LHCN-M2 (cell line): Measurements from ENCODE around the gene MRPL14. TPM values are rescaled to one million over a fixed set of nuclear protein-coding genes. Genes with fewer than 3 reads are reported as not detected.

ENCODE experiments used
- DNase-seq: peaks from one replicate; pipeline ENCODE4 v3.0.0-alpha.2; 2012; ENCODE audit warnings: low read depth
- polyA plus RNA-seq: library from polyadenylated mRNA; unstranded; fragments of >200 nt; gene quantifications from one replicate; pipeline ENCODE4 v1.2.1, GENCODE V29; 2012; ENCODE audit warnings: missing spikeins
- total RNA-seq: library from RNA; depleted of rRNA; stranded (reverse); fragments of >200 nt; gene quantifications from 2 replicates; pipeline ENCODE4 v1.2.3, GENCODE V29; 2014; rRNA removed

MRPL14 gene
- total RNA-seq, result 72.9 and 73.9 TPM in 2 replicates
- polyA plus RNA-seq, result 110 TPM

DNA sequence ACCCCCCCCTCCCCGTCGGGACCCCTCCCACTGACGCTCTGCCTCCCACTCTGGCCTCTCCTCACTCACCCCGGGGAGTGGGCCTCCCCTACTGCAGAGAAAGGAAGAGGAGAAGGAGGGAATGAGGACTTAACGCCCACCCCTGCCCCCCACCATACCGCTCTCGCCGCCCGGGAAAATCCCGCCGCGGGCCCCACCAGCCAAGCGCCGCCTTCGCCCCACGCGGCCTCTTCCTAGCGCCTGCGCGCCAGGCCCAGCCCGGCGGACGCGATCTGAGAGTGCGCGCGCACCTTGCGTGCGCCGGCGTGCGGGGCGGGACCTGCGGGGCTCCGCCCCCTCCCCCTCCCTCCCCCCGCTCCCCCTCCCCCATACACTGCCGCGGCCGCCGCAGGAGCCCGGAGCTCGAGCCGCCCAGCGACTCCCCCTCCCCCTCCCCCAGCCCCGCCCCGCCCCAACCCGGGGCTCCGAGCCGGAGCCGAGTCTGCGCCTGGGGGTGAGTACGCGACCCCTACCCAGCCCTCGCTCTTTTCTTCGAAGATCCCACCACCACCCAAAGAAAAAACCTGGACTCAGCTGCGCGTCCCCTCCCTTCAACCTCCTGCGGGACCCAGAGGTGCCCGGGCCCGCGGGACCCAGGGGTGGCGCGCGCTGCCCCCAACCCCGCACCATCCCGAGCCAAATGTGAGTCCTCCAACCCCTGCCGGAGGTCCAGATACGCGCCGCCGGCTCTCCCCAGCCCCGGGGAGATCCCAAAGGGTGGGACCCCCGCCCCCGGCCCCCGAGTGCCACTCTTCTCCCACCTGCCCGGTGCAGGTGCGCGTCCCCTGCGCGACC lies at the start of gene MRPL14, which contains the start of gene TMEM63B:
TSS of gene MRPL14 (minus strand) at position 267 of the 834 bp plus-strand sequence. CDS start 10,841 bp downstream, outside the sequence.
TSS of gene TMEM63B (plus strand) at position 369 of the 834 bp plus-strand sequence. CDS start 7,031 bp downstream, outside the sequence.
- DNase-seq, result peak; percentile 84

DNA sequence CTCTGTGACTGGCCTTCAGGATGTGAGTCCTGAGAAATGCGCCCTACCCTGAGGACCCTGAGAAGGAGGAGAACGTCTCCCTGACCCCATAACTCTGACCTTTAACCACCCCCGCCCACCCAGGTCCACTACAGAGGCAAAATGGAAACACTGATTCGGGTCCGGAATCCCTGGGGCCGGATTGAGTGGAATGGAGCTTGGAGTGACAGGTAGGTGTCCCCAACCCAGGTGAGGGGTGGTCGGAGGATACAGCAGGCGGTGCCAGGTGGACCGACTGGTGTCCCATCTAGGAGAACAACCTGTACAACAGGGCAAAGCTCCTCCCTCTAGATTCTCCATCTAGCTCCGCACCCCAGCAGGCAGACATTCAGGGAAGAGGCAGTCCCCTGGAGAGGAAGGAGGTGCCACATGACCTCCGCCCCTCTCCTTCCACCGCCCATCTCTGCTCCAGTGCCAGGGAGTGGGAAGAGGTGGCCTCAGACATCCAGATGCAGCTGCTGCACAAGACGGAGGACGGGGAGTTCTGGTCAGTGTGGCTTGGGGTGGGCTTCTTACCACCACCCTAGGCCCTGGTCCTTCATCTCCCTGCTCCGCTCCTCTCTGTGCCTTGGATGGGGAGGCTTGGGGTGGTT lies 49.0 kb upstream of the MRPL14 start:
- DNase-seq, result no peak

DNA sequence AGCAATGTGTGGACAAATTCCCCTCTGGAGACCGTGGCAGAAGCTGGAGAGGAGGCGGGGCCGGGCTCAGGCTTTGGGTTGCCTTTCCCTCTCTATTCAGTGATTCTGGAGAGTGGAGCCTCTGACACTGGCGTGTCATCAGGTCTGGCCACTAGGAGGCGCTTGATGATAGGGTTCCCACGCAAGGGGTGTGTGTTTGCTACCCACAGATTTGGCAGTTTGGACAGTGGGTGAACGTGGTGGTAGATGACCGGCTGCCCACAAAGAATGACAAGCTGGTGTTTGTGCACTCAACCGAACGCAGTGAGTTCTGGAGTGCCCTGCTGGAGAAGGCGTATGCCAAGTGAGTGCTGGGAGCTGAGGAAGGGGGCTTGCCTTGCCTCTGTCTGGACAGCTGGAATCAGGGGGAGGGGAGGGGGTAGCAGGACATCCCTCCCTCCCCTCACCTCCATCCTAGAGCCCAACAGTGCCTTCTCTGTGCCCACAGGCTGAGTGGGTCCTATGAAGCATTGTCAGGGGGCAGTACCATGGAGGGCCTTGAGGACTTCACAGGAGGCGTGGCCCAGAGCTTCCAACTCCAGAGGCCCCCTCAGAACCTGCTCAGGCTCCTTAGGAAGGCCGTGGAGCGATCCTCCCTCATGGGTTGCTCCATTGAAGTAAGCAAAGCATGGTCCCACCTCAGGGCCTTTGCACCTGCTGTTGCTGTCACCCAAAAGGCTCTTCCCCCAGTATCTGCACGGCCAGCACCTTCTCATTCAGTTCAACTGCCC lies 45.7 kb upstream of the MRPL14 start:
- peak; percentile 84 for DNase-seq

DNA sequence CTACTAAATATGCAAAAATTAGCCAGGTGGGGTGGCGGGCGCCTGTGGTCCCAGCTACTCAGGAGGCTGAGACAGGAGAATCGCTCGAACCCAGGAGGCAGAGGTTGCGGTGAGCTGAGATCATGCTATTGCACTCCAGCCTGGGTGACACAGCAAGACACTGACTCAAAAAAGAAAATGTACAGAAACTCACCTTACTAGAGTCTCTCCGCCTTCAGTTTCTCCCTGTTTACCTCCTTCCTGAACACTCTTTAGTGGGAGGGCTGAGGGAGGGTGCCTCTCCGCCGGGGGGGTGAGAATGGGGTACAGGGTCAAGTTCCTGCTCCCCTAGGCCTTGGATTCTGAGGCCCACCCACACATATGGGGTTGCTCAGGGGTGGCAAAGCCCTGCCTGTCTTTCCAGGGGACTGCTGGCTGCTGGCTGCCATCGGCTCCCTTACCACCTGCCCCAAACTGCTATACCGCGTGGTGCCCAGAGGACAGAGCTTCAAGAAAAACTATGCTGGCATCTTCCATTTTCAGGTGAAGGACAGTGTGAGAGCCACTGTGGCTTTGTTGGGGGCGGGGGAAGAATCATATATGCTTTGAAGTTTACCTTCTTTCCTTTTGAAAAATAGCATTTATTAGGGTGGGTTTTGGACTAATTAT lies 44.8 kb upstream of the MRPL14 start:
- DNase-seq, result no peak

DNA sequence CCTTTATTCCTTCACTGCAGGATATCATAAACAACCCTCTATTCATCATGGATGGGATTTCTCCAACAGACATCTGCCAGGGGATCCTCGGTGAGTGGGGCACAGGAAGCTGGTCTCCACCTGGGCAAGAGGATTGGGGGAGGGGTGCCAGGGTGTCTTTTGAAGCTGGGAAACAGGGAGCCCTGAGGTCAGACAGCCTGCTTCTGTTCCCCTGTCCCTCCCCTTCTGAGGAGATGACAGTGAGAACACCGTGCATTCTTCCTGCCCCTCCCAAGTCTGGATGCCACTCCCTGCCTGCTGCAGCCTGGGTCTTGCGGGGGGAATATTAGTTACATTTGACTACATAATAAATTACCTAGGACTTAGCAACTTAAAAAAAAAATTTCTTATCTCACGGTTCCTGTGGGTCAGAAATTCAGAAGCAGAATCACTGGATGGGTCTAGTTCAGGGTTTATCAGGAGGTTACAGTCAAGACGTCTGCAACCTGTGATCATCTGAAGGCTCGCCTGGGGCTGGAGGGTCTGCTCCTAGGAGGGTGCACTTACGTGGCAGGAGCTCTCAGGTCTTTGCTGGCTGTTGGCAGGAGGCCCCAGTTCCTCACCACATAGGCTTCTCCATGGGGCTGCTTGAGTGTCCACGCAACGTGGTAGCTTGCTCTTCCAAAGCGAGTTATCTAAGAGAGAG lies 42.8 kb upstream of the MRPL14 start:
- DNase-seq, result no peak

DNA sequence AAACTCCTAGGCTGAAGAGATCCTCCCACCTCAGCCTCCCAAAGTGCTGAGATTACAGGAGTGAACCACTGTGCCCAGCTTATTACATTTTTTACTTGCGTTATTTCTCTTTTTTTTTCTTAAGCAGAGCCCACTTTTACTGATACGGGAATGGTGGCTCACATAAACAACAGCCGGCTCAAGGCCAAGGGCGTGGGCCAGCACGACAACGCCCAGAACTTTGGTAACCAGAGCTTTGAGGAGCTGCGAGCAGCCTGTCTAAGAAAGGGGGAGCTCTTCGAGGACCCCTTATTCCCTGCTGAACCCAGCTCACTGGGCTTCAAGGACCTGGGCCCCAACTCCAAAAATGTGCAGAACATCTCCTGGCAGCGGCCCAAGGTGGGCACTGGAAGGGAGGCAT lies 41.9 kb upstream of the MRPL14 start:
- no peak for DNase-seq

DNA sequence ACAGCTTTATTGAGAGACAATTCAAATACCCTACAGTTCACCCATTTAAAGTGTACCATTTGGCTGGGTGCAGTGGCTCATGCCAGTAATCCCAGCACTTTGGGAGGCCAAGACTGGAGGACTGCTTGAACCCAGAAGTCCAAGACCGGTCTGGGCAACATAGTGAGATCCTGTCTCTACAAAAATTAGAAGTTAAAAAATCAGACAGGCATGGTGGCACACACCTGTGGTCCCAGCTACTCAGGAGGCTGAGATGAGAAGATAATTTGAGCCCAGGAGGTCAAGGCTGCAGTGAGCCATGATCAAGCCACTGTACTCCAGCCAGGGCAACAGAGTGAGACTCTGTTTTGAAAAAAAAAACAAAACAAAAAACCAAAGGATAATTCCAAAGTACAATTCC lies 40.3 kb upstream of the MRPL14 start:
- DNase-seq, result no peak

DNA sequence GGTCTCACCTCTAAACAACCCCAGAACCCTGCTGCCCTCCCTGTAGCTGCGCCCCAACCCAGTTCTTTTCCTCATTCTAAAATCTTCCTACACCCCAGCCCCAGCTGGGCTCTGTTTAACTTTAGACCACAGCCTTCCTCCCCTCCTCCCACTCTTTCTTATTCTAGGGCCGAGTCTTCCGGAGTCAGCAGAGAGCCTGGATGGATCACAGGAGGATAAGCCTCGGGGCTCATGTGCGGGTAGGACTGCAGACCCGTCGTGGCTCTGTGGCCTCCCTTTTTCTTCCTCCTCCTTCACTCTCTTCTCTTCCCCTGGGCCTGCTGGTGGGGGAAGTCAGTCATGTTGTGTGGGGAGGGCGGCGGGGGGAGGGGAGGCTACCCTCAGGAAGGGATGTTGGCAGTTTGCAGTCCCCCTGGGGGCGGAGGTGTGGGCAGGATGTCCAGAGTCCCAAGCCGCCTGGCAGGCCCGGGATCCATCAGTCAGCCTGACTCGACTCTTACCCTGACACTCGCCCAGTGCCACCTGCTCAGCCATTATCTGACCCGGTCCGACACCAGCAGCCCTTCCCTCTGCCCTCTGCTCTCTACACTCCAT lies 39.4 kb upstream of the MRPL14 start:
- no peak for DNase-seq

DNA sequence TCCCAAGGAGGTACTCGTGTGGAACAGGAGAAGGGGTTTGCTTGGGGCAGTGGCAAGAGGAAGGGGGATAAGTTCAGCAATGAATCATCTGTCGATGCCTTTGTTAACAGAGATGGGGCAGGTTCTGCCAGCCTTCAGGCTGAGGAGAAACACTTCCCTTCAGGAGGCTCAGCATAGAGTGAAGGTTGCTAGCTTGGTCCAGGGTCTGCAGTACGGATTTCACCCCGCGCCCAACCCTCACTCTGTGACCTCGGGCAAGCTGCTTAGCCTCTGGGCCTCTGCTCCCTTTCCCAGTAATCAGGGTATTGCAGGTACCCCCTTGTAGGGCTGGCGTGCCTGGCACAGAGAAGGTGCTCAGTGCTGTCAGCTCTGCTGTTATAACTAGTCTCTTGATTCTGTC lies 38.9 kb upstream of the MRPL14 start:
- DNase-seq, result no peak

DNA sequence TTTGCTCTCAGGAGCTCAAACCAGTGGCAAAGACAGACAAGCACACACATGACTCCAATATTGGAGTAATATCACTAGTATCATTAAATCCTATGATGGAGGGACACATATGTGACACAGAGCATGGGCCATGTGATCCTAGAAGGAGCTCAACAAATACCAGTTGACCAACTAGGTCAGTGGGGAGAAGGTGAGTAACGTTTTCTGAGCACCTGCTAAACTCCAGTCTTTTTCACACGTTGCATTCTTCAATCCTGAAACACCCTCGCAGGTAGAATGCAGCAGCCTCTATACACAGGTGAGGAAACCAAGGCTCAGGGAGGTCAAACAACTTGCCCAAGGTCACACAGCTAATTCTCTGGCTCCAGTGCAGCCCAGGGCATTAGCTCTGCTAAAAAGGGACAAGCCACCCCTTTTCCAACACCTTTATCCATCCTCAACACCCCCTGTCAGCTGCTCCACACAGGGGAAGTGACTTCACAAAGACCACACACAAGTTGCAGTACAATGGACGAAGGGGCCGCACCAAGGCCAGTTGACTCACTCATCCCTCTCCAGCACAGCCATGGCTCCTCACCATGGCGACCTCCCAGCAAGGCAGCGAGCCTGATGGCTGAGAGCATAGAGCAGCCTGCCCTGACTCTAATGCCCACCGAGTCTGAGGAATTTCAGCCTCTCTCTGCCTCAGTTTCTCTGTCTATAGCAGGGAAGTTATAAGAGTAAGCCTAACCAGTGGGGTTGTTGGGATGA lies 35.8 kb upstream of the MRPL14 start:
- no peak for DNase-seq

DNA sequence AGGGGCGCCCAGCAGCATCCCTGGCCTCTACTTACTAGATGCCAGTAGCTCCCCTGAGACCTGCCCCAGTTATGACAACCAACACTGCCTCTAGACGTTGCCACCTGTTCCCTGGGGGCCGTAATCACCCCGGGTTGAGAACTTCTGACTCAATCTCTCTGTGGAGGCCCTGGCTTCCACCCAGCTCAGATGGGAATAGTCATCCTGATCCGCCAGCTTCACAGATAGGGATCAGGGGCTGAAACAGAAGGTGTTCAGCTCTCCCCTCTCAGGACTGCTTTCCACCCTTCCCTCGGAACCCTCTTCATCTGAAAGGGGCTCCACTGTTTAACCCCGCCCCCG lies 34.7 kb upstream of the MRPL14 start:
- peak; percentile 78 for DNase-seq

DNA sequence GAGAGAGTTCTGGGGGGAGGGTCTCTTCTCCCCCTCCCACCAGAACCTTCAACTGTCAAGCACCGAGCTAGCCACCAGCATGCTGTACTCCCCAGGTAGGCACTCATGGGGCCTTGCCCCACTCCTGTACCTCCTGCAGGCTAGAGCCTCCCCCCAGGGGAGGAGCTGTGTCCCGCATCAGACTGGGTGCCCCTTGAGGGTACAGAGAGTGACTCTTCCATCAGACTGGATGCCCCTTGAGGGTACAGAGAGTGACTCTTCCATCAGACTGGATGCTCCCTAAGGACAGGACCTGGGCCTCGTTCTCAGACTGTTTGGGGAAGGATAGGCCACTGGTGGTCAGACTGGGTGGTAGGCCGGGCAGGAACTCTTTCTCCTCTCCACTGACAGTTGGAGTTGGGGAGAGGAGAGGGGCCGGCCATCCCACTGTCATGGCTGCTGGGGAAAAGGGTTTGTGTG lies 31.5 kb upstream of the MRPL14 start, which contains the start of gene CAPN11:
TSS of gene CAPN11 (plus strand) at position 51 of the 459 bp plus-strand sequence. CDS start at position 80, 29 bp downstream.
- DNase-seq, result no peak

DNA sequence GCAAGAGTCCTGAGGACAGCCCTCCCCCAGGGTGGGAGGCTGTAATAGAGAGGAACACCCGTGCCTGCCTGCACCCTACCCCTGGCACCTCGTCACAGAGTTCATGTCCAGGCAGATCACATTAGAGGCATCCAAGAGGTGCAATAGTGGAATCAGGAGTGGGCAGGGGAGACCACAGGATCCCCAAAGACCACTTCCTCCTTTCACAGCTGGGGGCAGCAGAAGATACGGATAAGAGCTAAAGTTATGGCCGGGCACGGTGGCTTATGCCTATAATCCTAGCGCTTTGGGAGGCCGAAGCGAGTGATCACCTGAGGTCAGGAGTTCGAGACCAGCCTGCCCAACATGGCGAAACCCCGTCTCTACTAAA lies 29.9 kb upstream of the MRPL14 start:
- no peak for DNase-seq

DNA sequence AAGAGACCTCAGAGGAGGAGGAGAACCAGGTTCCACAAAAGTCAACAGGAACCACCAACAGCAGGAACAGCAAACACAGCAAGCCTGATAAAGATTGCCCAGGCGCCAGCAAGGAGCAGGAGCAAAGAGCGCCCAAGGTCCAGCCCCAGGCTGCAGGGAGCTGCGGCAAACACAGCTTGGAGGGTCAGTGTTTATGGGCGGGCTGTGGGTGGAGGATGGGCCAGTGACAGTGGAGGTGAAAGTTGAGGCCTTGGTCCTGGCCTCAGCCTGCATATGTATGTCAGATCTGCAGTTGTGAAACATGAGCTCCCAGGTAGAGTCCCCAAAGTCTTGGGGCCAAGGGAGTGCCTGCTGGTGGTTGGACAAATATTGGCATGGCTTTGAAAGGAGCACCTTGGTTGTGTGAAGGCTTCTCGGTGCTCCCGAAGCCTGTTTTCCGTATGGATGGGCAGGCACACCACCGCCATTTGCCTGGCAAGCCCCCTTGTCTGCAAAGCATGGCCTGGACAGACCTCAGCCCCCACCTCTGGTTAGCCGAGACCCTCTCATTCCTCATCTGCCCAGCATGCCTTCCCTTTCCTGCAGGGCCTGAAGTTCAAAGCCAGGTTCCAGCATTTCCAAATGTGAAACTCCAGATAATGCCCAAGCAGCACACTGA lies 29.4 kb upstream of the MRPL14 start:
- DNase-seq, result no peak

DNA sequence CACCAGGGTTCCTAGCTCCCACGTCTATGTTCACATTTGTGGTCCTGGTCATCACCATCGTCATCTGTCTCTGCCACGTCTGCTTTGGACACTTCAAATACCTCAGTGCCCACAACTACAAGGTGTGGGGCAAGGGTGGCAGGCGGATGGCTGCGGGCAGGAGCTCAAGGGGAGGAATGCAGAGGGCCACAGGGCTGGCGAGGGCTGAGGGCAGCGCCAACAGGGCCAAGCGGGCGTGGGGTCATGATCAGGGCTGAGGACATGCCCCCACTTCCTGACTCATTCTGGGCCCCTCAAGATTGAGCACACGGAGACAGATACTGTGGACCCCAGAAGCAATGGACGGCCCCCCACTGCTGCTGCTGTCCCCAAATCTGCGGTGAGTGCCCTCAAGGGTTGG lies 26.8 kb upstream of the MRPL14 start:
- DNase-seq, result no peak

DNA sequence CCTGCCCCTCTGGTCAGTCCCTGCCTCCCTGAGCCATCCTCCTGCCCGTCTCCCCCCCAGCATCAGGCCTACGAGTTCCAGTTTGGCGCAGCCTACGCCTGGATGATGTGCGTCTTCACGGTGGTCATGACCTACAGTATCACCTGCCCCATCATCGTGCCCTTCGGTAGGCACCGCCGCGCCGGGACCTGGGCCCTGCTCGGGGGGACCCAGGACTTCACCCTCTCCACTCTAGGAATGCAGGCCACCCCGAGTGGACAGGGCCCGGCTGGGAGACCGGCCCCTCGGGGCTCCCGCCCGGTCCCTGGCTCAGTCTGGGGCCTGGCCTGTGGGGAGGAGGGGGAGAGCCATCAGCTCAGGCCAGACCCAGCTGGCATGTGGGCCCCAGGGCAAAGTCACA lies 25.3 kb upstream of the MRPL14 start:
- no peak for DNase-seq

DNA sequence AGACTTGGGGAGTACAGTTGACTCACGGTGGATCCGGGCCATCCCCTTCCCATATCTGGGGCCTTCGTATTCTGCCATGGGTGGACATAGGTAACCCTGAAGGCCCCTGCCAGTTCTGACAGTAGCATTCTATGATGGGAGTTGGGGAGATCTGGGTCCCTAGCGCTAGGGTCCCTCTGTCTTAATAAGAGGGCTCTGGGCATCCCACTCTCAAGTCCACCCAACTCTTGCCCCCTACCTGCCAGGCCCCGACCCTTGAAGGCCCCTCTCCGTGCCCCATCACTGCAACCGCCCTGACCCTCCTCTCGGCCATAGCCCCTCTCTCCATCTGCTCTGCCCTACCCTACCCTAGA lies 24.8 kb upstream of the MRPL14 start:
- DNase-seq, result no peak

DNA sequence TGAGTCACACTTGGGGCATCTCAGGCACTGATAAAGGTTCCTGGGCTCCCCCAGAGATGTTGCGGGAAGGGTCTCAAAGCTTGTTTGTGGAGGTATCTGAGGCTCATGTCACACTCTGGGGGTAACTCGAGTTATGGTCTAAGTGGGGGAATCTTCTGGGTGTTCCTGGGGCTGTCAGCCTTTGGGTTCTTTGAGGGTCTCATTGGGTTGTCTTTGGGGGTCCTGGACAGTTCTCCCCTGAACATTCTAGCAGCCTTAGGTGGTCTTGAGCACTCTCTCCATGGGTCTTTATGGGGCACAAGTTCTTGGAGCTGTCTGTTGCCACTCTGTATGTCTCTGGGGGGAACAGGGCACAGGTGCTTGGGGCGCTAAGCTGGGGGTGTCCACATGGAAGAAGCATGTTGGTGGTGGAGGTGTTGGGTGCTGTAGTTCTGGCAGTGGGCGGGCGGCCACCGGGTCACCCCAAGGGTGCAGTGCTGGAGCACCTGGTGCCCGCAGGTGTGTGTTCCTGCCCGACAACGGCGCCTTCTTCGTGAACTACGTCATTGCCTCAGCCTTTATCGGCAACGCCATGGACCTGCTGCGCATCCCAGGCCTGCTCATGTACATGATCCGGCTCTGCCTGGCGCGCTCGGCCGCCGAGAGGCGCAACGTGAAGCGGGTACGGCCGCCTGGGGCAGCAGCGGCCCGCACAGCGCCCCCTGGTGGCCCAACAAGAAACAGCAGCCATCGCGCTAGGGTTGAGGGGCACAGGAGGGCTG lies 24.3 kb upstream of the MRPL14 start:
- peak; percentile 54 for DNase-seq
